Endothelial cell (in vitro differentiated cells): ENCODE results near the gene PTTG1IP. TPM values are rescaled to one million over a fixed set of nuclear protein-coding genes. Genes with fewer than 3 reads are reported as not detected.

ENCODE experiments used
- DNase-seq: peaks from one replicate; pipeline ENCODE4 v3.0.0; 2021; ENCODE audit warnings: low spot score
- H3K27ac Mint-ChIP-seq: one replicate; pipeline ENCODE4 v1.8.0; 2021; ENCODE audit warnings: mixed read lengths, inconsistent platforms; ENCODE audit not compliant: unreplicated experiment
- H3K27me3 Mint-ChIP-seq: one replicate; pipeline ENCODE4 v1.8.0; 2021; ENCODE audit warnings: mild to moderate bottlenecking, moderate library complexity, mixed read lengths, inconsistent platforms; ENCODE audit not compliant: unreplicated experiment
- H3K36me3 Mint-ChIP-seq: one replicate; pipeline ENCODE4 v1.8.0; 2021; ENCODE audit warnings: mild to moderate bottlenecking, low read depth, mixed read lengths, inconsistent platforms; ENCODE audit not compliant: unreplicated experiment
- H3K4me1 Mint-ChIP-seq: one replicate; pipeline ENCODE4 v1.8.0; 2021; ENCODE audit warnings: mild to moderate bottlenecking, mixed read lengths, inconsistent platforms; ENCODE audit not compliant: unreplicated experiment
- H3K4me3 Mint-ChIP-seq: one replicate; pipeline ENCODE4 v1.8.0; 2021; ENCODE audit warnings: mild to moderate bottlenecking, mixed read lengths, inconsistent platforms; ENCODE audit not compliant: unreplicated experiment
- H3K9me3 Mint-ChIP-seq: one replicate; pipeline ENCODE4 v1.8.0; 2021; ENCODE audit warnings: mixed read lengths, inconsistent platforms; ENCODE audit not compliant: unreplicated experiment
- long read RNA-seq: library from polyadenylated mRNA; unstranded; transcript quantifications from one replicate; pipeline ENCODE4 v2.0.0, GENCODE V29; 2020; ENCODE audit not compliant: unreplicated experiment
- total RNA-seq: library from RNA; stranded (reverse); fragmentation: NEBNext Ultra II Directional; extraction: Animal tissue kit (Norgen Biotek cat#: 25700); gene quantifications from one replicate; pipeline ENCODE4 v1.2.1, GENCODE V29; 2021; ENCODE audit not compliant: unreplicated experiment
- TF ChIP-seq, protein P1 (sequence below): fragments of 200-600 bp; sonication (generic); IDR thresholded peaks from one replicate; pipeline ENCODE4 v1.5.0; 2021; ENCODE audit warnings: antibody characterized with exemption; ENCODE audit not compliant: unreplicated experiment

PTTG1IP gene
- 223 TPM for total RNA-seq
- long read RNA-seq, transcript PTTG1IP-201 (6 exons, 2,760 nt): major isoform, 153 of 174 reads
- long read RNA-seq, partial matches to known transcripts: 5 of 174 reads
- long read RNA-seq, other reads (novel, unspliced or antisense): 16 of 174 reads

- Mint-ChIP-seq H3K4me1 (peaks cover 36% of the 10 kb centered on the region), H3K36me3 (peaks cover 3% of the 10 kb centered on the region)
- peak; percentile 99 for DNase-seq
Measured at GRCh38 chr21:44873356-44874239, at the start of gene PTTG1IP. Gene PTTG1IP (minus strand): TSS chr21:44873690. CDS start chr21:44873616, 74 bp downstream.

GRCh38 chr21:44921928-44922327, 48.4 kb upstream of the PTTG1IP start:
- Mint-ChIP-seq H3K27me3 (peaks cover 14% of the 10 kb centered on the region), H3K4me3 (no peak overlapping the region), H3K27ac (no peak overlapping the region), H3K9me3 (no peaks in the 10 kb centered on the region), H3K4me1 (peaks cover 23% of the 10 kb centered on the region), H3K36me3 (no peaks in the 10 kb centered on the region)
- no peak for DNase-seq
- TF ChIP-seq, protein P1, sequence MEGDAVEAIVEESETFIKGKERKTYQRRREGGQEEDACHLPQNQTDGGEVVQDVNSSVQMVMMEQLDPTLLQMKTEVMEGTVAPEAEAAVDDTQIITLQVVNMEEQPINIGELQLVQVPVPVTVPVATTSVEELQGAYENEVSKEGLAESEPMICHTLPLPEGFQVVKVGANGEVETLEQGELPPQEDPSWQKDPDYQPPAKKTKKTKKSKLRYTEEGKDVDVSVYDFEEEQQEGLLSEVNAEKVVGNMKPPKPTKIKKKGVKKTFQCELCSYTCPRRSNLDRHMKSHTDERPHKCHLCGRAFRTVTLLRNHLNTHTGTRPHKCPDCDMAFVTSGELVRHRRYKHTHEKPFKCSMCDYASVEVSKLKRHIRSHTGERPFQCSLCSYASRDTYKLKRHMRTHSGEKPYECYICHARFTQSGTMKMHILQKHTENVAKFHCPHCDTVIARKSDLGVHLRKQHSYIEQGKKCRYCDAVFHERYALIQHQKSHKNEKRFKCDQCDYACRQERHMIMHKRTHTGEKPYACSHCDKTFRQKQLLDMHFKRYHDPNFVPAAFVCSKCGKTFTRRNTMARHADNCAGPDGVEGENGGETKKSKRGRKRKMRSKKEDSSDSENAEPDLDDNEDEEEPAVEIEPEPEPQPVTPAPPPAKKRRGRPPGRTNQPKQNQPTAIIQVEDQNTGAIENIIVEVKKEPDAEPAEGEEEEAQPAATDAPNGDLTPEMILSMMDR: no peak

More at GRCh38 chr21:44873356-44874239, at the start of gene PTTG1IP:
- TF ChIP-seq, protein P1: no peak
- no peaks in the 10 kb centered on the region for H3K9me3 Mint-ChIP-seq
- peaks cover 9% of the 10 kb centered on the region for H3K27me3 Mint-ChIP-seq
- H3K4me3 Mint-ChIP-seq: peak within 1 kb of the TSS; percentile 97
- H3K27ac Mint-ChIP-seq: peak within 1 kb of the TSS; percentile 77

DNA sequence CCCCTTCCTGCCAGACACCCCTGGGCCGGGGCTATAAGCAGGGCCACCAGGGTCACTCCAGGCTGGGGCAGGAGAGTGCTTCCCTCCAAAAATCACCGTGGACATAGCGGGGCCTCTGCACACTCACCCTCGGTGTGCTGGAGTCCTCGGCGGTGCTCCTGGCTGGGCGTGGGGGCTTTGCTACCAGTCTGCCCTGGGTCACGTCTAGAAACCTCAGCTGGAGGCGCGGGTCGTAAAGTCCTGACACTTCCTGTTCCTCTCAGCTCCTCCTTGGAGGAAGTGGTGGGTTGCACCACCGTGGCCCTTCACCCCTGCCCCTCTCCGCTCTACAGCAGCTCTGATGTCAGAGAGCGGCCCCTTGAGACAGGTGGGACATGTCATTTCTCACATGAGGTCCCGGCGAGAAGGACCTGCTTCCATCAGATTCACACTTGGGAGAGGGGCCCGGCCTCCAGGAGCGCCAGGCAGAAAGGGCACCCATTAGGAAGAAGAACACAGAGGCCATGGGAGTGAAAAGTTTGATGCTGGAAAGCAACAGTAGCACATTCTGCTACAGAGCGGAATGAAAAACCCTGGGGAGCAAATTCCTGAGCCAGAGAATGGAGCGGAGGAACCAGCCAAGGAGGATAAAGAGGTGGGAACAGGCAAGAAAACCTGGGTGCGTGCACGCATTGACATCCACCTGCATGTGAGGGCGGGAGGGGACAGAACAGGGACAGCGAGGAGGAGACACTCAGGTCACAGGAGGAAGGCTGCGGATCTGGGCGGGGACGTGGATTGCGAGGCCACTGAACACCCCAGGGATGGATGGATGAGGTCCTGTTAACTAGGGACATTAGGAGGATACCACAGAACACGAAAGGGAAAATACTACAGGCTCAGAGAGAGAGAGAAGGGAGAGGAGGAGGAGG, 47.5 kb upstream of the PTTG1IP start, which contains the start of gene ITGB2:
ITGB2 (minus strand) TSS at position 206 of the 911 bp plus-strand sequence. CDS start 10,117 bp downstream, outside the sequence.
- no peaks in the 10 kb centered on the region for H3K9me3 Mint-ChIP-seq
- H3K36me3 Mint-ChIP-seq: no peaks in the 10 kb centered on the region
- H3K27me3 Mint-ChIP-seq: peaks cover 9% of the 10 kb centered on the region
- H3K4me1 Mint-ChIP-seq: peaks cover 16% of the 10 kb centered on the region
- no peak for DNase-seq
- H3K27ac Mint-ChIP-seq: no peak within 1 kb of the TSS
- H3K4me3 Mint-ChIP-seq: peak within 1 kb of the TSS; percentile 65
- TF ChIP-seq, protein P1: no peak

- peak overlapping the region; percentile 65 for H3K4me3 Mint-ChIP-seq
- H3K36me3 Mint-ChIP-seq: no peaks in the 10 kb centered on the region
- no peak overlapping the region for H3K27ac Mint-ChIP-seq
- no peak for DNase-seq
- TF ChIP-seq, protein P1: no peak
- no peaks in the 10 kb centered on the region for H3K9me3 Mint-ChIP-seq
- H3K4me1 Mint-ChIP-seq: peaks cover 20% of the 10 kb centered on the region
- peaks cover 9% of the 10 kb centered on the region for H3K27me3 Mint-ChIP-seq
Measured at GRCh38 chr21:44919913-44920693, 46.6 kb upstream of the PTTG1IP start.
